Tibial nerve (tissue), 4 donors: Measurements from ENCODE around the gene MEGF6. TPM values are rescaled to one million over a fixed set of nuclear protein-coding genes. Genes with fewer than 3 reads are reported as not detected.

ENCODE experiments used
- DNase-seq, 2 donors: peaks; one replicate each; pipeline ENCODE4 v3.0.0-alpha.2; 2019; ENCODE audit warnings: low spot score in 2 of 2
- H3K27ac ChIP-seq, 4 donors: fragments of 200-600 bp; sonication (generic) in 3 of 4; one replicate each; pipeline ENCODE4 v1.5.1; 2017 to 2019; ENCODE audit warnings: mild to moderate bottlenecking in 1 of 4
- H3K27me3 ChIP-seq, 2 donors: fragments of 200-600 bp; sonication (generic) in 1 of 2; one replicate each; pipeline versions ENCODE4 v1.5.1 to v1.6.0; 2017 to 2019
- H3K36me3 ChIP-seq, 3 donors: fragments of 200-600 bp; sonication (generic); one replicate each; pipeline ENCODE4 v1.5.1; 2018 to 2019
- H3K4me1 ChIP-seq, 4 donors: fragments of 200-600 bp; sonication (generic) in 3 of 4; one replicate each; pipeline ENCODE4 v1.5.1; 2017 to 2019
- H3K4me3 ChIP-seq, 4 donors: fragments of 200-600 bp; sonication (generic) in 3 of 4; one replicate each; pipeline ENCODE4 v1.5.1; 2017 to 2019; ENCODE audit warnings: mild to moderate bottlenecking in 1 of 4, moderate library complexity in 1 of 4
- H3K9me3 ChIP-seq, 4 donors: fragments of 200-600 bp; sonication (generic) in 3 of 4; one replicate each; pipeline ENCODE4 v1.5.1; 2017 to 2019
- EP300 ChIP-seq, 2 donors: sonication (generic); formaldehyde crosslinking; IDR thresholded peaks; one replicate each; pipeline ENCODE4 v1.6.1; 2017; ENCODE audit warnings: antibody characterized with exemption in 2 of 2, mild to moderate bottlenecking in 1 of 2
- POLR2A ChIP-seq, 2 donors: fragments of 450-650 bp; IDR thresholded peaks; one replicate each; pipeline ENCODE4 v1.6.1; 2017; ENCODE audit warnings: antibody characterized with exemption in 2 of 2, mild to moderate bottlenecking in 2 of 2, moderate library complexity in 2 of 2
- WGBS, 2 donors: methylation state at CpG; one replicate each; pipeline ENCODE4 v1.1.5; 2018; 5-methylcytosine and 5-hydroxymethylcytosine counted together
- total RNA-seq, 4 donors: library from RNA; depleted of rRNA; stranded (reverse); fragments of >200 nt; gene quantifications; one replicate each; pipeline ENCODE4 v1.1.0, GENCODE V29; 2016
- TF ChIP-seq, protein P1 (sequence below), 5 experiments: fragments of 200-600 bp in 3 of 5; fragments of 450-650 bp in 2 of 5; sonication (generic) in 3 of 5; IDR thresholded peaks; one replicate each; pipeline ENCODE4 v1.5.1; 2016 to 2019; ENCODE audit warnings: antibody characterized with exemption in 5 of 5, mild to moderate bottlenecking in 3 of 5, moderate library complexity in 2 of 5

The MEGF6 gene
- total RNA-seq, 4 donors from 2014 or later: 25.3 to 63.3 (median 42.8) TPM

DNA sequence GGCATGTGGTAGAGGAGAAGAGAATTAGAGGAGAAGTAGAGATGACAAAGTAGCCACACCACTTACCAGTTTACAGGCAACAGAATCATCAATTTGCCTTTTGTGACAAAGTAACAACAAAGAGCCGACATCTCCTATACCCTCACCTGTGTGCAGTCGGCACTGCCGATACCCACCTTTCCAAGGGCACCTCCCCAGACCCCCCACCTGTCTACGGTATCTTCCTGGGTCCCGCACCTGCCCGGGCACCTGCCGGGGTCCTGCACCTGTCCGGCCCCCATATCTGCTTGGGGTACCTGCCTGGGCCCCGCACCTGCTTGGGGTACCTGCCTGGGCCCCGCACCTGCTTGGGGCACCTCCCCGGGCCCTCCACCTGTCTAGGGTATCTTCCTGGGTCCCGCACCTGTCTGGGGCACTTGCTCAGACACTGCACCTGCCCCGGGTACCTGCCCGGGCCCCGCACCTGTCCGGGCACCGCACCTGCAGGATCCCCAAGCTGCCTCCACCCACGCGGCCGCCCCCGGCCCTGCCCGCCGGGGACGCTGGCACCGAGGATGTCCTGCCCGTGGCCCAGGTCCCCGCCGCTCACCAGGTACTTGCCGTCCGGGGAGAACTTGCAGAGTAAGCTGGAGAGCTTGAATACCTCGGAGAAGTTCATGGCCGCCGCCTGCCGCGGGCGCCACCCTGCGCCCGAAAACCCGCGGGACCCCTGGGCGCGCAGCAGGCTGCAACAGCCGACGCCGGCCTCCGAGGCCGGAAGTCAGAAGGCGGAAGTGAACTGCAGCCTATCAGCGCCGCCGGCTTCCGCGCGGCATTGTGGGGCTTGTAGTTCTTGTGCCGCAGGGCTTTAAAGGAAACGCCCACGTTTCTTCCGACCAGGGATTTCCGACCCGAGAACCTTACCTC is 38.3 kb upstream of the MEGF6 start, which contains the start of gene WRAP73:
WRAP73 (minus strand) TSS at position 762 of the 906 bp plus-strand sequence; CDS start at position 658, 104 bp downstream.
- Histone ChIP-seq H3K36me3 (peaks cover 0 to 30% (median 5%) of the 10 kb centered on the region in 3 donors), H3K4me3 (peak within 1 kb of the TSS; percentile 71 to 98 (median 86)), H3K9me3 (no peaks in the 10 kb centered on the region), H3K27ac (peak within 1 kb of the TSS in 2 of 4 donors; percentile 60 to 62), H3K4me1 (peaks cover 0 to 48% (median 21%) of the 10 kb centered on the region in 4 donors), H3K27me3 (peaks cover 5 to 43% of the 10 kb centered on the region in 2 donors)
- WGBS, 2 donors: 5 to 11% methylated on average over 22 to 52 of the region's 60 CpGs
- TF ChIP-seq, protein P1, sequence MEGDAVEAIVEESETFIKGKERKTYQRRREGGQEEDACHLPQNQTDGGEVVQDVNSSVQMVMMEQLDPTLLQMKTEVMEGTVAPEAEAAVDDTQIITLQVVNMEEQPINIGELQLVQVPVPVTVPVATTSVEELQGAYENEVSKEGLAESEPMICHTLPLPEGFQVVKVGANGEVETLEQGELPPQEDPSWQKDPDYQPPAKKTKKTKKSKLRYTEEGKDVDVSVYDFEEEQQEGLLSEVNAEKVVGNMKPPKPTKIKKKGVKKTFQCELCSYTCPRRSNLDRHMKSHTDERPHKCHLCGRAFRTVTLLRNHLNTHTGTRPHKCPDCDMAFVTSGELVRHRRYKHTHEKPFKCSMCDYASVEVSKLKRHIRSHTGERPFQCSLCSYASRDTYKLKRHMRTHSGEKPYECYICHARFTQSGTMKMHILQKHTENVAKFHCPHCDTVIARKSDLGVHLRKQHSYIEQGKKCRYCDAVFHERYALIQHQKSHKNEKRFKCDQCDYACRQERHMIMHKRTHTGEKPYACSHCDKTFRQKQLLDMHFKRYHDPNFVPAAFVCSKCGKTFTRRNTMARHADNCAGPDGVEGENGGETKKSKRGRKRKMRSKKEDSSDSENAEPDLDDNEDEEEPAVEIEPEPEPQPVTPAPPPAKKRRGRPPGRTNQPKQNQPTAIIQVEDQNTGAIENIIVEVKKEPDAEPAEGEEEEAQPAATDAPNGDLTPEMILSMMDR (IDR thresholded peaks at IDR 0.05): peak in 1 of 5 experiments; percentile 9
- TF ChIP-seq POLR2A (IDR thresholded peaks at IDR 0.05) (peak; percentile 49 to 84), EP300 (IDR thresholded peaks at IDR 0.05) (peak; percentile 79 to 82)
- DNase-seq: peak; percentile 79 to 82

GRCh38 chr1:3646596-3646995 is 35.3 kb upstream of the MEGF6 start:
- H3K9me3 ChIP-seq: no peaks in the 10 kb centered on the region
- peaks cover 5 to 15% of the 10 kb centered on the region in 2 donors for H3K27me3 ChIP-seq
- H3K36me3 ChIP-seq: peaks cover 0 to 54% (median 5%) of the 10 kb centered on the region in 3 donors
- WGBS, 2 donors: 88 to 91% methylated on average over 20 of the region's 20 CpGs
- TF ChIP-seq, protein P1 (IDR thresholded peaks at IDR 0.05): no peak
- TF ChIP-seq POLR2A (IDR thresholded peaks at IDR 0.05) (no peak), EP300 (IDR thresholded peaks at IDR 0.05) (no peak)
- no peak overlapping the region for H3K27ac ChIP-seq
- no peak for DNase-seq
- H3K4me1 ChIP-seq: peaks cover 0 to 32% (median 12%) of the 10 kb centered on the region in 4 donors
- H3K4me3 ChIP-seq: no peak overlapping the region

- no peak for TF ChIP-seq EP300 (IDR thresholded peaks at IDR 0.05)
- TF ChIP-seq, protein P1 (IDR thresholded peaks at IDR 0.05): no peak
- no peak for TF ChIP-seq POLR2A (IDR thresholded peaks at IDR 0.05)
- Histone ChIP-seq H3K36me3 (peaks cover 0 to 62% (median 5%) of the 10 kb centered on the region in 3 donors), H3K27me3 (peaks cover 4 to 7% of the 10 kb centered on the region in 2 donors), H3K27ac (no peak overlapping the region), H3K4me1 (peaks cover 0 to 24% (median 4%) of the 10 kb centered on the region in 4 donors), H3K4me3 (no peak overlapping the region), H3K9me3 (no peaks in the 10 kb centered on the region)
- no peak for DNase-seq
- 91 to 93% methylated on average over 27 of the region's 27 CpGs for WGBS, 2 donors
Observed at GRCh38 chr1:3645666-3646355, 34.5 kb upstream of the MEGF6 start.

- Histone ChIP-seq H3K4me1 (peaks cover 0 to 18% (median 0%) of the 10 kb centered on the region in 4 donors), H3K27ac (no peak overlapping the region), H3K36me3 (peaks cover 0 to 67% (median 5%) of the 10 kb centered on the region in 3 donors), H3K9me3 (no peaks in the 10 kb centered on the region), H3K27me3 (peaks cover 0 to 1% of the 10 kb centered on the region in 2 donors), H3K4me3 (no peak overlapping the region)
- 92 to 94% methylated on average over 42 of the region's 43 CpGs for WGBS, 2 donors
- DNase-seq: no peak
- TF ChIP-seq EP300 (IDR thresholded peaks at IDR 0.05) (no peak), POLR2A (IDR thresholded peaks at IDR 0.05) (no peak)
- TF ChIP-seq, protein P1 (IDR thresholded peaks at IDR 0.05): no peak
Observed at GRCh38 chr1:3645247-3645646, 33.9 kb upstream of the MEGF6 start.
